Activated T-cell treated with anti-CD3 and anti-CD28 coated beads, Interleukin-2, amount 50 U/mL, for 24 hours (primary cell): Measurements from ENCODE around the gene PIK3R1.

Source experiments
- DNase-seq: peaks from one replicate; pipeline ENCODE4 v3.0.0-alpha.2; 2020
- H3K27ac Mint-ChIP-seq: 2 replicates; pipeline ENCODE4 v1.8.0; 2020; ENCODE audit warnings: mild to moderate bottlenecking, mixed read lengths
- H3K27me3 Mint-ChIP-seq: 2 replicates; pipeline ENCODE4 v1.8.0; 2020; ENCODE audit warnings: mixed read lengths
- H3K36me3 Mint-ChIP-seq: 2 replicates; pipeline ENCODE4 v1.8.0; 2020; ENCODE audit warnings: low read depth, mixed read lengths
- H3K4me1 Mint-ChIP-seq: 2 replicates; pipeline ENCODE4 v1.8.0; 2020; ENCODE audit warnings: low read depth, mixed read lengths
- H3K4me3 Mint-ChIP-seq: 2 replicates; pipeline ENCODE4 v1.8.0; 2020; ENCODE audit warnings: mild to moderate bottlenecking, moderate library complexity, mixed read lengths
- H3K9me3 Mint-ChIP-seq: 2 replicates; pipeline ENCODE4 v1.8.0; 2020; ENCODE audit warnings: mixed read lengths

Gene PIK3R1

DNA sequence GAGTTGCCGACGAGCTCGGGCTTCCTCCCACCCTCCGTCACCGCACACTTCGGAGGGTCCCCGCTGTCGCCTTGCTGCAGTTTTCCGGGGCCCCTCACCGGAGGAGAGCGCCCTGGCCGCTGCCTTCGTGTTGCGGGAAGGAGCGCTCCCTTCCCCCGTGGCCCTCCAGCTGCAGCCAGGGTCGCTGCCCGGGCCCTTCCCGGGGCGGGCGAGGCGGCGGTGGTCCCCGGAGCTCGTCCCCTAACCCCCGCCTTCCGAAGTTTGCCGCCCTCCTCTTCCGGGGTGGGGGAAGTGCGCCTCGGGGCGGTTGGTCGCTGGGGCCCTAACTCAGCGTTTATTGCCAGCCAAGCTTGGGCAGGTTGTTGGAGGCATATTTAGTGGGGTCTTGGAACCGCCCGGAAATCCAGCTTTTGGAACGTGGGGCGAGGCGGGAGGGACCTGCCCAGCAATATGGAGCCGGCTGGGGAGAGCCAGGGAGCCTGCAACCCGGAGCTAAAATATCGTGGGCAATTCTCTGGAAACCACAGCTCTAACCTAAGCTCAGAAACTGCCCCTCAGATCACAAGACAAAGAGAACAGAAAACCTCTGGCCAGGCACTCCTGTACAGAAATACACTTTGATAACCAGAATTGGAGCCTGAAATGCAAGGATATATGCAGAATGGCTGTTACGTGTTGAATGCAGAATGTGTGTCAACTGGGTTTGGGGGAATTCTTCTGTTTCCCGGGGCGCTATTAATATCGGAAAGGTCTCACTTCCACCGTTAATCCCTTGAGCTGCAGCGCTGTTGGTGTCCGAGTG is 890 bp downstream of the PIK3R1 start:
- H3K9me3 Mint-ChIP-seq, result peaks cover 7% of the 10 kb centered on the region
- peak overlapping the region; percentile 90 for H3K27ac Mint-ChIP-seq
- peak; percentile 80 for DNase-seq
- H3K27me3 Mint-ChIP-seq, result no peaks in the 10 kb centered on the region
- H3K4me3 Mint-ChIP-seq, result peak overlapping the region; percentile 92
- peaks cover 34% of the 10 kb centered on the region for H3K36me3 Mint-ChIP-seq
- peaks cover 49% of the 10 kb centered on the region for H3K4me1 Mint-ChIP-seq

GRCh38 chr5:68217047-68217355 is 1.4 kb downstream of the PIK3R1 start:
- DNase-seq, result no peak
- Mint-ChIP-seq H3K4me3 (peak overlapping the region; percentile 92), H3K36me3 (peaks cover 35% of the 10 kb centered on the region), H3K27me3 (no peaks in the 10 kb centered on the region), H3K4me1 (peaks cover 52% of the 10 kb centered on the region), H3K9me3 (peaks cover 2% of the 10 kb centered on the region), H3K27ac (peak overlapping the region; percentile 90)

DNA sequence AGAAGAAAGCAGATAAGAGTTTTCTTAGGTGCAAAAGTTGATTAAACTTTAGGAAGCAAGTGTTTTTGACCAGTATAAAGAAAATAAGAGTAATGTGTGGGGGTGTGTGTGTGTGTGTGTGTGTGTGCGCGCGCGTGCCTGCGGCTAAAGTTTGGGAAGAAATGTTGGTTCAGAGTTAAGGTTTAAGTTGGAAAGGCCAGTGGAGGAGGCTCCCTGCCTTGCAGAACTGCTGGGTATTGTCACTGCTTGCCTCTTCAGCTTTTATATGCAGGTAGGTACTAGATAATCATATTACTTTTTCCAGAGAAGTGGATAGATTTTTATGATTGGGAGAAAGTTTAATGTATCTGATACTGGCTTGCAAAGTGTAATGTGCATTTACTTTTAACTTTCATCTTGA is 2.0 kb downstream of the PIK3R1 start:
- Mint-ChIP-seq H3K4me3 (peak overlapping the region; percentile 92), H3K4me1 (peaks cover 57% of the 10 kb centered on the region), H3K36me3 (peaks cover 38% of the 10 kb centered on the region), H3K27ac (no peak overlapping the region), H3K9me3 (peaks cover 2% of the 10 kb centered on the region), H3K27me3 (no peaks in the 10 kb centered on the region)
- no peak for DNase-seq

- Mint-ChIP-seq H3K9me3 (peaks cover 2% of the 10 kb centered on the region), H3K4me3 (no peak overlapping the region), H3K27me3 (no peaks in the 10 kb centered on the region), H3K4me1 (peaks cover 69% of the 10 kb centered on the region), H3K27ac (no peak overlapping the region), H3K36me3 (peaks cover 38% of the 10 kb centered on the region)
- no peak for DNase-seq
Observed at GRCh38 chr5:68219161-68219816, 3.7 kb downstream of the PIK3R1 start.

DNA sequence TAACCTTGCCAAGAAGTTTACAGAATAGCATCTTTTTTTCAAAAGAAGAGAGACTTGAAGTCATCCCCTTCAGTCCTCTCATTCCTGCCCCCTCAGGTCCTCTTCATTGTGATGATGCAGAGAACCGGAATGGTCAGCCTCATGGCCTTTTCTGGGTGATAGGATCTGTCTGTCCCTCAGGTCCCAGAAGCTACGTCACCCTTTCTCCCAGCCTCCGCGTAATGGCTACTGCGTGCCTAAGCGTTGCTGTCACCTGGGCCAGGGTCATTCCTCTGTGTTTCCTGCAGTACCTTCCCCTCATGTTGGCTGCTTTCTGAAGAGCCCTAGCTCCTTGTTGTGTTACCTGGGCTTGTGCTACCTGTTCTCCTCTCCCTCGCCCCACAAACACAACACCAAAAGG is 4.7 kb downstream of the PIK3R1 start:
- no peak overlapping the region for H3K27ac Mint-ChIP-seq
- H3K4me1 Mint-ChIP-seq, result peaks cover 75% of the 10 kb centered on the region
- no peaks in the 10 kb centered on the region for H3K27me3 Mint-ChIP-seq
- H3K36me3 Mint-ChIP-seq, result peaks cover 36% of the 10 kb centered on the region
- H3K9me3 Mint-ChIP-seq, result peaks cover 2% of the 10 kb centered on the region
- DNase-seq, result no peak
- H3K4me3 Mint-ChIP-seq, result no peak overlapping the region

DNA sequence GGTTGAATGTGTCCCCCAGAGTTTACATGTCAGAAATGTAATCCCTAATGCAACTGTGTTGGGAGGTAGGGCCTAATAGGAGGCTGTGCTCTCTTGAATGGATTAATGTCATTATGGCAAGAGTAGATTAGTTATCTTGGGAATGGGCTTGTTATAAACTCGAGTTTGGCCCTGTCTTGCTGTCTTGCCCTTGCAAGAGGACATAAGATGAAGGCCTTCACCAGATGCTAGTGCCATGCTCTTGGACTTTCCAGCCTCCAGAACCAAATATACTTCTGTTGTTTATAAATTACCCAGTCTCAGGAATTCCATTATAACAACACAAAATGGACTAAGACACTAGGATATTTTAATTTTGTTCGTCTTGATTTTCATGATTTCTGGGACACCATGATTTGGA is 5.4 kb downstream of the PIK3R1 start:
- peaks cover 41% of the 10 kb centered on the region for H3K36me3 Mint-ChIP-seq
- peaks cover 81% of the 10 kb centered on the region for H3K4me1 Mint-ChIP-seq

DNA sequence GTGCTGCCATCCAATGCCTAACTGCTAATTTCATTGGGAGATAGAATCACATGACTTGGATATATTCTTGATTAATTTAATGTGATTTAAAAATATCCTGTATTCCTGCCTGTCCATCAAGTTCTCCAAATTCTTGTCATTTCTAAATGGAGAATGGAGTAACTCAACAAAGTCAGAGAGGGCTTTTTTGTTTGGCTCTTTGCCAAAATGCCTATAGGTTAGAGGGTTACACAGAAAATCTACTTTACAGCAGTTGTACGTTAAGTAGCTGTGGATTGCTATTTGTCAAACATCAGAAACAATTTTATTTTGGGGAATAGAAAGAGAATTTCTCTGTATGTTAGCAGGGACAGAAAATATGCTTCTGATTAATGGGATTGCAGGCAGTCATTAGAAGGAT is 5.9 kb downstream of the PIK3R1 start:
- H3K36me3 Mint-ChIP-seq, result peaks cover 45% of the 10 kb centered on the region
- no peaks in the 10 kb centered on the region for H3K27me3 Mint-ChIP-seq
- H3K4me3 Mint-ChIP-seq, result no peak overlapping the region
- H3K9me3 Mint-ChIP-seq, result peaks cover 2% of the 10 kb centered on the region
- no peak for DNase-seq
- peaks cover 87% of the 10 kb centered on the region for H3K4me1 Mint-ChIP-seq
- H3K27ac Mint-ChIP-seq, result no peak overlapping the region

More for the DNA sequence above, 5.4 kb downstream of the PIK3R1 start:
- no peak overlapping the region for H3K27ac Mint-ChIP-seq
- no peak for DNase-seq
- no peak overlapping the region for H3K4me3 Mint-ChIP-seq
- H3K9me3 Mint-ChIP-seq, result peaks cover 2% of the 10 kb centered on the region
- H3K27me3 Mint-ChIP-seq, result no peaks in the 10 kb centered on the region

DNA sequence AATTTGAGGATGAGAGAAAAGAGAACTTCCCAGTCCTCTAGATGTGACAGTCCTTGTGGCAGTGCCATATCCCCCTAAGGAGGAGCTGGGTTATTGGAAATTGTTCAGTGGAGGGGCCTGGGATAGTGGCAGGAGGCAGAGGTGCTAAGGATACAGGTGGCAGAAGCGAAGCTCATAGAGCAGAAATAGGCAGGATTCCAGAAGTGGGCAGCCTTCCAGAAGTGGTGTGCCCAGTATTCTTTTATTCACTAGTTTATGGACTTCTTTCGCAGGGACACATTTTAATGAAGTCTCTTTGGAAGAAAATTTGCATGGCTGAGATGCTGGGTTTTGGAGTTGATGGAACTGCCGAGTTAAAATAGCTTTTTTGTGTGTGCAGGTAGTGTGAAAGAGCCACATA is 6.8 kb downstream of the PIK3R1 start:
- no peaks in the 10 kb centered on the region for H3K27me3 Mint-ChIP-seq
- H3K4me1 Mint-ChIP-seq, result peaks cover 90% of the 10 kb centered on the region
- no peak overlapping the region for H3K27ac Mint-ChIP-seq

DNA sequence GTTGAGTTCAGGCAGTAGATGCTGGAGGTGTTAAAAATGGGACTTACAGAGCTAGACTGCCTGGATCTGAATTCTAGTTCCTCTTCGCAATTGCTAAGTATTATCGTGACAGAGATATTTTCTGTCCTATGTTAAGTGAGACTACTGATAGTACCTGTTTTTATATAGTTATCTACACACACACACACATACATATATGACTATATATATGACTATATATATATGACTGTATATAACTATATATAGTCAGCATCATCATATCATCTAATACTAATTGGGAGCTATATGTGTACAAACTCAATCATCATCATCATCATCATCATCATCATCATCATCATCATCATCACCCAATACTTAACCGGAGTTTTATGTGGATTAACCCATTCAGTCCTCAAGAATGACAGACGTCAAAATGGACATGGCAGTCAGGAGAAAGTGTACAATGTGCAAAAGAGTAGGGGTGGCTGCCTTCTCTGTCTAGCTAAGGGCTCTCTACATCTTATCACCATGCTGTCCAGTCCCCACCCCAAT is 7.3 kb downstream of the PIK3R1 start:
- DNase-seq, result no peak
- H3K4me1 Mint-ChIP-seq, result peaks cover 90% of the 10 kb centered on the region
- H3K36me3 Mint-ChIP-seq, result peaks cover 52% of the 10 kb centered on the region
- no peaks in the 10 kb centered on the region for H3K27me3 Mint-ChIP-seq
- H3K4me3 Mint-ChIP-seq, result no peak overlapping the region
- H3K9me3 Mint-ChIP-seq, result peaks cover 2% of the 10 kb centered on the region
- H3K27ac Mint-ChIP-seq, result peak overlapping the region; percentile 11

More for the DNA sequence above, 6.8 kb downstream of the PIK3R1 start:
- H3K36me3 Mint-ChIP-seq, result peaks cover 46% of the 10 kb centered on the region
- no peak overlapping the region for H3K4me3 Mint-ChIP-seq
- peaks cover 2% of the 10 kb centered on the region for H3K9me3 Mint-ChIP-seq
- DNase-seq, result no peak

DNA sequence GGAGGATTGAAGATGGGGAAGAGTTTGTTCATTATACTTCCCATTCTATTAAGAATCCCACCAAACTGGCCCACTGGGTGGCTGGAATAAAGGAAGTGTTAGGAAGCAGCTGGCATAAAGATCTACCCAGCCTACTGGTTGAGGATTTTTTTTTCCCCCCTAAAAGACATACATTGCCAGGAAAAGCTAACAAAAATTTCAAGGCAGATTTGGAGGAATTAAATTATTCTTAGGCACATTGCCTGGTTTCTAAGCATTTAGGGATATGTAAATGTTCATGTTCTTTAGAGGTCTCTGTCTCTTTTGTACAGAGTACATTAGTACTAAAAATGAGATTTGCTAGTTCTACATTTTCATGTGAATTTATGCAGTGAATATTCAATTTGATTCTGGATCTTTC is 8.3 kb downstream of the PIK3R1 start:
- H3K9me3 Mint-ChIP-seq, result peaks cover 2% of the 10 kb centered on the region
- H3K27me3 Mint-ChIP-seq, result no peaks in the 10 kb centered on the region
- H3K4me1 Mint-ChIP-seq, result peaks cover 85% of the 10 kb centered on the region
- peak overlapping the region; percentile 11 for H3K27ac Mint-ChIP-seq
- no peak for DNase-seq
- no peak overlapping the region for H3K4me3 Mint-ChIP-seq
- H3K36me3 Mint-ChIP-seq, result peaks cover 57% of the 10 kb centered on the region

- H3K27ac Mint-ChIP-seq, result no peak overlapping the region
- H3K4me3 Mint-ChIP-seq, result no peak overlapping the region
Observed at GRCh38 chr5:68224509-68225187, 9.1 kb downstream of the PIK3R1 start.

DNA sequence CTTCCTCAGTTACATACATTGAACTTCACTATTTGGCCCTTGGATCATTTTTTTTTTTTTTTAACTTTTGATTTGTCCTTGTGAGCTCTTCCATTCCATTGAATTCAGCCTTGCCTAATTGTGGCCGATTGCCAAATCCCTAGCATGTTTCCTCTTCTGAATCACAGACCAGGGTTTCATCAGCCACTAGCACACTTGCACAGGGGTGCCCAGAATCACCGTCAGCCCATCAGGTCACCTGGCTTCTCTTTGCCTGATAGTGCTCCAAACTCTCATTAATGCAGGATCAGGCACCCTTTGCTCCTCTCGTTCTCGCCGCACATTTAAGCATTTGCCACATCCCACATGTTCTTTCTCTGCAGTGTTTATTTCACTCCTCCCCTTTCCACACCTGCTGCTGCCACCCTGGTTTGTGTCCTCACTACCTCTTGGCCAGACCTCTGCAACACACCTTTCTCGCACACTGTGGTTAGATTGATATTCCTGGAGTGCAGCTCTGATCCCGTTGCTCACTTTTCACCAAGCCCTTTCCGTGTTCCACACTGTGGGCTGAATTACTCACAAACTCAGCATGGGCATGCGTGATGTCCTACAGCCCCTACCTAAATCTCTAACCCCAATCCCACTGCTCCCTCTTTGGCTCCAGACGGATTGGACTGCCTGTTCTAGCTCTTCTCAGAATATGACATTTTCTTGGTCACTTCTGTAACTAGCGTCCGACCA is 9.8 kb downstream of the PIK3R1 start:
- DNase-seq, result no peak
- H3K9me3 Mint-ChIP-seq, result peaks cover 2% of the 10 kb centered on the region

More at GRCh38 chr5:68224509-68225187, 9.1 kb downstream of the PIK3R1 start:
- Mint-ChIP-seq H3K9me3 (peaks cover 2% of the 10 kb centered on the region), H3K27me3 (no peaks in the 10 kb centered on the region), H3K4me1 (peaks cover 85% of the 10 kb centered on the region), H3K36me3 (peaks cover 57% of the 10 kb centered on the region)
- no peak for DNase-seq

DNA sequence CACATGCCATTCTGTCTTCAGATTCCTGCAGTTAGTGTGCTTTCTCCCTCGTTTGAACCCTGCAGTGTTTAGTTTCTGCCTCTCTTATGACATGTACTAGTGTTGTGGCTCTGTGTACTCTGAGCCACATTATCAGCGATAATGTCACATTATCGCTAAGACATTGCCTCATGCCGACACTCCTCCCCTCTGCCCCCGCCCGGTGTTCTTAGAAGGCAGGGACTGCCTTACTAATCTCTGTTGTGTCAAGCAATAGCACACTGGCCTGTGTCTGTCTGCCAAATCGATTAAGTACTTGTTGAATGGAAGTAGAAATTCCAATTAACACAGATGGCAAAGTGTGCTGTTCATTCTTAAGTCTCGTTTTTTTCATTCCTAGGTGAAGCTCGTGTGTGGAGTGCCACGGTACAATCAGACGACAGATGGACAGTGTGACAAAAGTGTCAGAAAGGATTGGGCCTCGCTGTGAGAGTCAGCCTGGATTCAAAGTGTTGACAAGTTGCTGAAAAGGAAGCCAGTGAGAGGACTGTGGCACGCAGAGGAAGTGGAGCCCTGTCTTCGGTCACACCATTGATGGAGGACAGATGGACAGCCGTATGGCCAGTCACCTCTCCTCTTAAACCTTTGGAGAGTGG is 10.5 kb downstream of the PIK3R1 start:
- Mint-ChIP-seq H3K4me3 (no peak overlapping the region), H3K4me1 (peaks cover 90% of the 10 kb centered on the region), H3K36me3 (peaks cover 55% of the 10 kb centered on the region), H3K27ac (no peak overlapping the region), H3K9me3 (no peaks in the 10 kb centered on the region), H3K27me3 (no peaks in the 10 kb centered on the region)
- DNase-seq, result no peak

More for the DNA sequence above, 9.8 kb downstream of the PIK3R1 start:
- Mint-ChIP-seq H3K4me3 (no peak overlapping the region), H3K4me1 (peaks cover 85% of the 10 kb centered on the region), H3K36me3 (peaks cover 54% of the 10 kb centered on the region), H3K27me3 (no peaks in the 10 kb centered on the region), H3K27ac (no peak overlapping the region)
